ENCODE measurements around the gene WDR6.
A peak's percentile ranks its signal among the peaks of the same experiment; 100 is the strongest.

Gene WDR6

DNA sequence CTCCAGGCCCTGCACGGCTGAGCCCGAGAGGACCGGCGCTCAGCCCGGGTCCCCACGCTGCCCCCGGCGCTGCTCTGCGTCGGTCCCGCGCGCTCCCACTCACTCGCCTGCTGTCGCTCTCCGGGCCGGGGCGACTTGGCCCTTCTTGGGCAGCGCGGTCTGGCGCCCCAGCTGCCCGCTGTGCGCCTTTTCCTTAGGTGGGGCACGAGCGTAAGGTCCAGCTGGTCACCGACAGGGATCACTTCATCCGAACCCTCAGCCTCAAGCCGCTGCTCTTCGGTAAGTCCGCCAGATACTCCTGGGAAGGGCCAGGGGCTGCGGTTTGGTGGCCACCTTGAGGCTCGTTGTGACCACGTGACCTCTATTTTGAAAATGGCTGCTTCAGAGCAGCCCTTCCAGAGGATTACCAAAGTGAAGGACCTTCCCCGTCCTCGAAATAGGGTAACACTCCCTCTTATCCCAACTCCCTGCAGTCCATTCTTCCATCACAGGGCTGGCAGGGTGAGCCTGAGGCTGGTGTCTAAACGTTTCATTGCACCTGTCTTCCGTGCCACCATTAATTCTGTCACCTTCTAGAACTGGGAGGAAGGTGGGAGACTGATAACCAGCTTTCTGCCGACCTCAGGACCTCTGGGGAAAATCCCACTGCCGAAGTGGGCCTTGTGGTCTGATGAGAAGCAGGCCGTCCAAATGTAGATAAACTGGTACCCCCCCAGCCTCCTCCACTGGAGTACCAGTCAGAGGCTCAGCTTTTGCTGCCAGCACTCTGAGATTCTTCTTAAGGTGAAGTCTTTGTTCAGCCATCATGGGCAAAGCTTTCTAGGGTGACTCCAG, 16.3 kb upstream of the WDR6 start:
- ATAC-seq (ENCODE audit: low read depth) (peak; percentile 9), DNase-seq (ENCODE audit: low spot score) (no peak)
- no peaks in the 10 kb centered on the region for H3K4me1 ChIP-seq (ENCODE audit: insufficient read depth, poor library complexity, severe bottlenecking)
- peak overlapping the region; percentile 74 for H3K27ac ChIP-seq (ENCODE audit: poor library complexity, severe bottlenecking)
- no peaks in the 10 kb centered on the region for H3K36me3 ChIP-seq (ENCODE audit: low read depth)
- no peaks in the 10 kb centered on the region for H3K9me3 ChIP-seq (ENCODE audit: severe bottlenecking)
- H3K4me3 ChIP-seq (ENCODE audit: severe bottlenecking) = peak overlapping the region; percentile 74
- TF ChIP-seq, protein P1, sequence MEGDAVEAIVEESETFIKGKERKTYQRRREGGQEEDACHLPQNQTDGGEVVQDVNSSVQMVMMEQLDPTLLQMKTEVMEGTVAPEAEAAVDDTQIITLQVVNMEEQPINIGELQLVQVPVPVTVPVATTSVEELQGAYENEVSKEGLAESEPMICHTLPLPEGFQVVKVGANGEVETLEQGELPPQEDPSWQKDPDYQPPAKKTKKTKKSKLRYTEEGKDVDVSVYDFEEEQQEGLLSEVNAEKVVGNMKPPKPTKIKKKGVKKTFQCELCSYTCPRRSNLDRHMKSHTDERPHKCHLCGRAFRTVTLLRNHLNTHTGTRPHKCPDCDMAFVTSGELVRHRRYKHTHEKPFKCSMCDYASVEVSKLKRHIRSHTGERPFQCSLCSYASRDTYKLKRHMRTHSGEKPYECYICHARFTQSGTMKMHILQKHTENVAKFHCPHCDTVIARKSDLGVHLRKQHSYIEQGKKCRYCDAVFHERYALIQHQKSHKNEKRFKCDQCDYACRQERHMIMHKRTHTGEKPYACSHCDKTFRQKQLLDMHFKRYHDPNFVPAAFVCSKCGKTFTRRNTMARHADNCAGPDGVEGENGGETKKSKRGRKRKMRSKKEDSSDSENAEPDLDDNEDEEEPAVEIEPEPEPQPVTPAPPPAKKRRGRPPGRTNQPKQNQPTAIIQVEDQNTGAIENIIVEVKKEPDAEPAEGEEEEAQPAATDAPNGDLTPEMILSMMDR (IDR thresholded peaks at IDR 0.05; ENCODE audit: poor library complexity, severe bottlenecking) = no peak
- H3K27me3 ChIP-seq (ENCODE audit: insufficient read depth, poor library complexity, severe bottlenecking) = no peaks in the 10 kb centered on the region

DNA sequence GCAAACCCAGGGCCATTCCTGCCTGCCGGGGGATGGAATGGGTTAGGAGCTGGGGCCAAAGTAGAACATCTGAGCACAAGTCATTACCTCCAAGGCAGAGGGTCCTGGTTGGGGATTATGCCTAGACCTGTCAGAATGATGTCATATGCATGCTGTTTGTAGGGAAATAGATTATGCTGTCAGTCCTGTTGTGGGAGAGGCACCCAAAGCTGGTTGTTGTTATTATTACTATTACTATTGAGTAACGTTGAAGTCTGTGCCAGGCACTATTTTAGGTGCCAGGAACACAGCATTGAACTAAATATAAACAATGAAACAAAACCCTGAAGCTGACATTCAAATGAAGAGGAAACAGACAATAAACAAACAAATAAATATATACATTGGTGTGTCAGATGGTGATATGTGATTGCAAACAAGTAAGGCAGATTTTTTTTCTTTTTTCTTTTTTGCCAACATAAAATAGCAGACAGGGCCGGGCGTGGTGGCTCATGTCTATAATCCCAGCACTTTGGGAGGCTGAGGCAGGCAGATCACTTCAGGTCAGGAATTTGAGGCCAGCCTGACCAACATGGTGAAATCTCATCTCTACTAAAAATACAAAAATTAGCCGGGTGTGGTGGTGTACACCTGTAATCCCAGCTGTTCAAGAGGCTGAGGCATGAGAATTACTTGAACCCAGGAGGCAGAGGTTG, 15.2 kb upstream of the WDR6 start:
- Histone ChIP-seq H3K4me1 (ENCODE audit: insufficient read depth, poor library complexity, severe bottlenecking) (no peaks in the 10 kb centered on the region), H3K36me3 (ENCODE audit: low read depth) (no peaks in the 10 kb centered on the region), H3K27me3 (ENCODE audit: insufficient read depth, poor library complexity, severe bottlenecking) (no peaks in the 10 kb centered on the region), H3K27ac (ENCODE audit: poor library complexity, severe bottlenecking) (no peak overlapping the region), H3K9me3 (ENCODE audit: severe bottlenecking) (no peaks in the 10 kb centered on the region), H3K4me3 (ENCODE audit: severe bottlenecking) (no peak overlapping the region)
- ATAC-seq (ENCODE audit: low read depth) (no peak), DNase-seq (ENCODE audit: low spot score) (no peak)
- TF ChIP-seq, protein P1 (IDR thresholded peaks at IDR 0.05; ENCODE audit: poor library complexity, severe bottlenecking) = no peak

DNA sequence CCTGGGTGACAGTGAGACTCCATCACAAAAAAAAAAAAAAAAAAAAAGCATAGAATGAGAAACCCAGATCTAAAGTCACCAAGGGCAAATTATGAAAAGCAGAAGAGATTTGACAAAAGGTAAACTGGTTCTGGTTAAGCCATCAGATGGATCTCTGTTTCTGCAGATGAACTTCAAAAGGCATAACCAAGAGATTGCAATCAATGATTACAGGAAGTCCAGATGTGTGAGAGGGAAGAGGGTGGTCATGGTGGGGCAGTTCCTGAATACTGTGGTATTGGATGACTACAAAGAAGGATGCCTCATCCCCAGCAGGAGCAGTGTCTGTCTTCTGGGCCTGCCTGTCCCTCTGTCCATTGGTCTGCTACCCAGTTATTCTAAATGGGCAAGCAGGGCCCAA, 13.4 kb upstream of the WDR6 start:
- Histone ChIP-seq H3K4me3 (ENCODE audit: severe bottlenecking) (no peak overlapping the region), H3K27ac (ENCODE audit: poor library complexity, severe bottlenecking) (no peak overlapping the region), H3K36me3 (ENCODE audit: low read depth) (no peaks in the 10 kb centered on the region), H3K9me3 (ENCODE audit: severe bottlenecking) (no peaks in the 10 kb centered on the region), H3K27me3 (ENCODE audit: insufficient read depth, poor library complexity, severe bottlenecking) (no peaks in the 10 kb centered on the region), H3K4me1 (ENCODE audit: insufficient read depth, poor library complexity, severe bottlenecking) (no peaks in the 10 kb centered on the region)
- DNase-seq (ENCODE audit: low spot score) (no peak), ATAC-seq (ENCODE audit: low read depth) (no peak)
- TF ChIP-seq, protein P1 (IDR thresholded peaks at IDR 0.05; ENCODE audit: poor library complexity, severe bottlenecking) = no peak

DNA sequence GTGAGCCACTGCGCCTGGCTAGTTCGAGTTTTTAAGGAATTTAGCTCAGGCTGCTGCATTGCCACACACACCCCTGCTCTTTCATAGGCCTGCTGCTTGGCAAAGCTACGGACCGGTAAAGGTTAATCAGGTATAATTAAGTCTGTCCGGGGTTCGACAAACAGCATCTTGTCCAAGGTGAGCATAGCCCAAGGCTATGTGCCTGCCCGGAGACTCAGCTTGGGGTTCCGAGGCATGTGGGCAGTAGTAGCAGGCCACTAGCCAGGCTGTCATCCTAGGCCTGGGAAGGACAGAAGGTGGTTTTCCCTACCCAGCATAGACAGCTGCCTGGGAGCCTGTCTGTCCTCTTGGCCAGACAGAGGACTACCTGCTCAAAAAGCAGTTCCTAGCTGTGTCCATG, 10.6 kb upstream of the WDR6 start:
- ATAC-seq (ENCODE audit: low read depth) (no peak), DNase-seq (ENCODE audit: low spot score) (no peak)
- no peaks in the 10 kb centered on the region for H3K9me3 ChIP-seq (ENCODE audit: severe bottlenecking)
- H3K27me3 ChIP-seq (ENCODE audit: insufficient read depth, poor library complexity, severe bottlenecking) = no peaks in the 10 kb centered on the region
- no peak overlapping the region for H3K27ac ChIP-seq (ENCODE audit: poor library complexity, severe bottlenecking)
- no peaks in the 10 kb centered on the region for H3K4me1 ChIP-seq (ENCODE audit: insufficient read depth, poor library complexity, severe bottlenecking)
- no peak overlapping the region for H3K4me3 ChIP-seq (ENCODE audit: severe bottlenecking)
- TF ChIP-seq, protein P1 (IDR thresholded peaks at IDR 0.05; ENCODE audit: poor library complexity, severe bottlenecking) = no peak
- H3K36me3 ChIP-seq (ENCODE audit: low read depth) = no peaks in the 10 kb centered on the region
